GM21723 (cell line): ENCODE data around the gene CITED4.

Source experiments
- ATAC-seq: cut with Tn5 transposase; IDR thresholded peaks from one replicate; pipeline ENCODE4 v1.9.1; 2021; ENCODE audit warnings: mild to moderate bottlenecking, moderate library complexity; ENCODE audit not compliant: unreplicated experiment

CITED4 gene

DNA sequence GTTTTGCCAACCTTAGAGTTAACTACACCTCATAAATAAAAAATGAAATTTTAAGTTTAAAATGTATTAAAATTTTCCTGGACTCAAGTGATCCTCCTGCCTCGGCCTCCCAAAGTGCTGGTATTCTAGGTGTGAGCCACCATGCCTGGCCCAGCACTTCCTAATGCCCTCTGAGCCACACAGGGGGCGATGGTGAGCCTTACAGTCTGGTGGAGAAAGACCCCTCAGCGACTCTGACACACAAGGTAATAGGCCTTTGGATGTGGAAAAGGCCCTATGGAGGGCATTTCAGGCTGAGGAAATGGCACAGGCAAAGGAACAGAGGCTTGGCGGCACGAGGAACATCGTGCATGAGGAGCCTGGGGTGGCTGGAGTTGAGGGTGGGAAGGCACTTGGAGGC, 6.7 kb downstream of the CITED4 start:
- no peak for ATAC-seq

- no peak for ATAC-seq
These were observed 8.3 kb downstream of the CITED4 start for GRCh38 chr1:40853885-40854170.

DNA sequence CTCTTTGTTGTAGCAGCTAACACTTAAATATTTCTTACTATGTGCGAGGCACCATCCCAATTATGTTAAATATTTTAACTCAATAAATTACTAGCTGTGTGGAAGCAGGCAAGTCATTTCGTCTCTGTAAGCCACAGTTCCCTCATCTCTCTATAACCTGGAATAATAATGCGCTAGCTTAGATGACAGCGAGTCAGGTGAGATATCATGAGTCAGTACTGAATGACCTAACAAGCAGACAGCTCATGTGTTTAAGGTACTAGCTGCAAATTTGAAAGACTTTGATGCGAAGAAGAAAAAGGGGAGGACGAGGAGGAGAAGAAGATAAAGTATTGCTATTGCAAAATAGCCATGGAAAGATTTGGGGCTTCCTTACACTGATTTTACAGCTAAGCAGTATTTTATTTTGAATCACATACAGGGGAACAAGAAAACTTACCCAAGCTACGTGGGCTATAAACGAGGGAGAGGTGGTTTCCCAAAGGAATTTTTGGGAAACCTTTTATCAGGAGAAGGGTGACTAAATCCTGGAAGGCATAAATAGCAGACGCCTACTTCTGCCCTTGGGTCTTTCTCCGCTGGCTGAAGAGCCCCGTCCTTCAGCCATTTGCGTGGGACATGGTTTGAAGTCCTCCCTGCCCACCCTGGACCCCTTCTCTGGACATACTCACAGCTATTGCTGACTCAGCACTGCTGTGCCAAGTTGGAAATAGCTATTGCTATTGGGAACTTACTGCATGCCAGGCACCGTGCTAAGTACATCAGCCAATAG, 8.9 kb downstream of the CITED4 start:
- ATAC-seq = no peak

DNA sequence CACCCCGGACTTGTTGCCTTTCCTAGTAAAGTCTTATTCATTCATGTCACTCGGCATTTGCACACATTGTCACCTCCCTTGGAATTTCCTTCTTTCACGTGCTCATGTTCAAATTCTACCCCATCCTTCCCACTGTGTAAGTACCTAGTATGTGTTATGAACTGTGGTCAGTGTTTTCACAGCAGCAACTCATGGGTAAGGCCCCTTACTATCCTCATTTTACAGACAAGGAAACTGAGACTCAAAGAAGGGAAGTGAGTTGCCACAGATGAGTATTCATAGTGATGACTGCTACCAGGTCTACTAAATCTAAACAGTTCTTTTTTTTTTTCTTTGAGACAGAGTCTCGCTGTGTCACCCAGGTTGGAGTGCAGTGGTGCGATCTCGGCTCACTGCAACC, 10.5 kb downstream of the CITED4 start:
- peak; percentile 76 for ATAC-seq

GRCh38 chr1:40849801-40850592, 12.2 kb downstream of the CITED4 start:
- ATAC-seq = no peak

DNA sequence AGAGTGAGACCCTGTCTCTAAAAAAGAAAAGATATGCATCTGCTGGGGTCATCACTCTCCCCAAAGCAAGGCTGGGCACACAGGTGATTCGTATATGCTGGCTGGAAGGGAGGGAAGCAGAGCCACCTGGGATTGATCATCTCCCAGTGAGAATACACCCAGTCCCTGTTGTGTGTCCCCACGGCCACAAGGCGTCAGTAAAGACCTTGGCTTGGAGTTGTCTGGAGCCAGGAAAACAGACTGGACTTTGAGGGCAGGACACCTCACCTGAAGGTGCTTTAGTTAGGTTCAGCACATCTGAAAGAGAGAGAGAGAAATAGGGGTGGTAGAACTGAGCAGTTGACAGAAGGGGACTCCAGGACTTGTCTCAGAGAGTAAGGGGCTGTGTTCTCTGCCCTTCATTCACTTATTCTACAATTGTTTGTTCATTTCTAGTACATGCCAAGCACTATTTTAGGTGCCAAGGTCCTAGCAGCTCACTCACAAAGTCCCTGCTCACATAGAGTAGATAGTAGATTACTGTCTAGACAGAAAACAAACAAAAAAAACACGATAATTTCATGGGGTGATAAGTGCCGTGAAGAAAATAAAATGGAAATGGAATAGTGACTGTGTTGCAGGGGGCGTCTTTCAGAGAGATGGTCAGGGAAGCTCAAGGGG, 13.5 kb downstream of the CITED4 start:
- ATAC-seq = no peak

- no peak for ATAC-seq
These were observed 15.0 kb downstream of the CITED4 start for GRCh38 chr1:40847023-40847745.

DNA sequence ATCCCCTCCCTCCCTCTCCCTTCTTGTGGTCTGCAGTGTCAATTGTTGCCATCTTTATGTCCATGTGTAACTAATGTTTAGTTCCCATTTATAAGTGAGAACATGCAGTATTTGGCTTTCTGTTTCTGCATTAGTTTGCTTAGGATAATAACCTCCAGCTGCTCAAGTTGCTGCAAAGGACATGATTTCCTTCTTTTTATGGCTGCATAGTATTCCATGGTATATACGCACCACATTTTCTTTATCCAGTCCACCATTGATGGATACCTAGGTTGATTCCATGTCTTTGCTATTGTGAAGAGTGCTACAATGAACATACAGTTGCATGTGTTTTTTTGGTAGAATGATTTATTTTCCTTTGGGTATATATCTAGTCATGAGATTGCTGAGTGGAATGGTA, 16.3 kb downstream of the CITED4 start:
- ATAC-seq = no peak

GRCh38 chr1:40844887-40845878, 17.0 kb downstream of the CITED4 start:
- no peak for ATAC-seq

GRCh38 chr1:40844079-40844478, 18.1 kb downstream of the CITED4 start:
- ATAC-seq = no peak

DNA sequence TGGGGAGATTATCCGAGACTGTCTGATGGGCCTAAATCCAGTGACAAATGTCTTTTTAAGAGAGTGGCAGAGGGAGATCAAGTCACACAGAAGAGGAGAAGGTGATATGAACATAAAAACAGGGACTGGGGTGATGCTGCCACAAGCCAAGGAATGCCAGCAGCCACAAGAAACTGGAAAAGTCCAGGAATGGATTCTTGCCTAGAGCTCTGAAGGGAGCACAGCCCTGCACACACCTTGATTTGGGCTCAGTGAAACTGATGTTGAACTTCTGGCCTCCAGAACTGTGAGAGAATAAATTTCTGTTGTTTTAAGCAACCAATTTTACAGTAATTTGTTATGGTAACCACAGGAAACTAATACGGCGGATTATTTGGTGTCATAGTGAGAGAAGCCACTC, 19.5 kb downstream of the CITED4 start:
- no peak for ATAC-seq

- no peak for ATAC-seq
These were observed 20.0 kb downstream of the CITED4 start for GRCh38 chr1:40842207-40842606.

GRCh38 chr1:40841602-40842001, 20.6 kb downstream of the CITED4 start:
- no peak for ATAC-seq

GRCh38 chr1:40840526-40841323, 21.4 kb downstream of the CITED4 start:
- no peak for ATAC-seq

GRCh38 chr1:40839943-40840335, 22.2 kb downstream of the CITED4 start:
- no peak for ATAC-seq

- no peak for ATAC-seq
These were observed 22.9 kb downstream of the CITED4 start for GRCh38 chr1:40838980-40839942.

DNA sequence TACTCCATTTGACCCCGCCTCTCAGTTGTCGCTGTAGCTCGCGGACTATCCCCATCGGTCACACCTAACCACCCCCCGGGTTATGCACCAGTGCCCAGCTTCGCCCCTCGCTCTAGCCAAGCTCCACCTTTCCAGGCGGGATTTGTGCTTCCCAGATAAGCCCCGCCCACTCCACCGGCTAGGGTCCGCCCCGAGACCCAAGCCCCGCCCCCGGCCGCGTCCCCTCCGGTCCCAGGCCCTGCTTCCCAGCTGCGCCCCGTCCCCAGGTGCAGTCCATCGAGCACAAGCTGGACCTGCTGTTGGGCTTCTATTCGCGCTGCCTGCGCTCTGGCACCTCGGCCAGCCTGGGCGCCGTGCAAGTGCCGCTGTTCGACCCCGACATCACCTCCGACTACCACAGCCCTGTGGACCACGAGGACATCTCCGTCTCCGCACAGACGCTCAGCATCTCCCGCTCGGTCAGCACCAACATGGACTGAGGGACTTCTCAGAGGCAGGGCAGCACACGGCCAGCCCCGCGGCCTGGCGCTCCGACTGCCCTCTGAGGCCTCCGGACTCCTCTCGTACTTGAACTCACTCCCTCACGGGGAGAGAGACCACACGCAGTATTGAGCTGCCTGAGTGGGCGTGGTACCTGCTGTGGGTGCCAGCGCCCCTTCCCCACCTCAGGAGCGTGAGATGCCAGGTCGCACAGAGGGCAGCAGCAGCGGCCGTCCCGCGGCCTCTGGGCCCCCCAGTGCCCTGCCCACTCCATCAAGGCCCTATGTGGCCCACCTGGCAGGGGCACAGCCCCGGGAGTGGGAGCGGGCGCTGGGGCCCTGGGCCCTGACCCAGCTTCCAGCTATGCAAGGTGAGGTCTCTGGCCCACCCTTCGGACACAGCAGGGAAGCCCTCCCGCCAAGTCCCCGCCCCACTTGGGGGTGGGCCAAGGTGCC, 23.9 kb downstream of the CITED4 start:
- no peak for ATAC-seq
